ENCODE results near the gene POLR3C.
"Not testable (repeated sequence)": the region's sequence is repeated elsewhere in the genome, so short reads cannot be mapped to it uniquely, and the experiment has no call there.

Gene POLR3C

GRCh38 chr1:145823565-145824498 is at the start of gene POLR3C, which contains the start of gene RNF115:
TSS of gene POLR3C (plus strand) at chr1:145824200. CDS start at chr1:145825777, 1,577 bp downstream.
TSS of gene RNF115 (minus strand) at chr1:145824095. CDS start at chr1:145823873, 222 bp downstream.
- peak; percentile 80 for DNase-seq (ENCODE audit: low read depth)

GRCh38 chr1:145777357-145778145 is 46.4 kb upstream of the POLR3C start:
- DNase-seq (ENCODE audit: low read depth), result no peak

GRCh38 chr1:145778146-145778540 is 45.9 kb upstream of the POLR3C start:
- no peak for DNase-seq (ENCODE audit: low read depth)

GRCh38 chr1:145782272-145783099 is 41.5 kb upstream of the POLR3C start:
- no peak for DNase-seq (ENCODE audit: low read depth)

GRCh38 chr1:145784409-145784808 is 39.6 kb upstream of the POLR3C start:
- DNase-seq (ENCODE audit: low read depth), result no peak

GRCh38 chr1:145785547-145785946 is 38.5 kb upstream of the POLR3C start:
- DNase-seq (ENCODE audit: low read depth), result no peak

- DNase-seq (ENCODE audit: low read depth), result no peak
Observed at GRCh38 chr1:145786271-145786670, 37.7 kb upstream of the POLR3C start.

- no peak for DNase-seq (ENCODE audit: low read depth)
Observed at GRCh38 chr1:145788580-145788979, 35.4 kb upstream of the POLR3C start.

GRCh38 chr1:145791860-145792259 is 32.1 kb upstream of the POLR3C start:
- DNase-seq (ENCODE audit: low read depth), result not testable (repeated sequence)

GRCh38 chr1:145792484-145792883 is 31.5 kb upstream of the POLR3C start:
- DNase-seq (ENCODE audit: low read depth), result no peak

GRCh38 chr1:145795257-145795881 is 28.6 kb upstream of the POLR3C start:
- DNase-seq (ENCODE audit: low read depth), result no peak

GRCh38 chr1:145796753-145797152 is 27.2 kb upstream of the POLR3C start:
- no peak for DNase-seq (ENCODE audit: low read depth)

GRCh38 chr1:145799806-145800205 is 24.2 kb upstream of the POLR3C start:
- no peak for DNase-seq (ENCODE audit: low read depth)

GRCh38 chr1:145804235-145805045 is 19.6 kb upstream of the POLR3C start:
- no peak for DNase-seq (ENCODE audit: low read depth)

GRCh38 chr1:145805057-145805456 is 18.9 kb upstream of the POLR3C start:
- no peak for DNase-seq (ENCODE audit: low read depth)

GRCh38 chr1:145806408-145806807 is 17.6 kb upstream of the POLR3C start:
- no peak for DNase-seq (ENCODE audit: low read depth)

GRCh38 chr1:145806844-145807243 is 17.2 kb upstream of the POLR3C start:
- DNase-seq (ENCODE audit: low read depth), result no peak

- not testable (repeated sequence) for DNase-seq (ENCODE audit: low read depth)
Observed at GRCh38 chr1:145812977-145813810, 10.8 kb upstream of the POLR3C start.

- DNase-seq (ENCODE audit: low read depth), result not testable (repeated sequence)
Observed at GRCh38 chr1:145818095-145818494, 5.9 kb upstream of the POLR3C start.

Data from CMK (cell line).